ELR (cell line): Measurements from ENCODE around the gene ST3GAL4.

Source experiments
- DNase-seq: peaks from one replicate; pipeline ENCODE4 v3.0.0-alpha.2; 2015; ENCODE audit warnings: low read depth

ST3GAL4 gene

GRCh38 chr11:126331286-126331685 lies 24.2 kb upstream of the ST3GAL4 start:
- no peak for DNase-seq

GRCh38 chr11:126332221-126332711 lies 23.2 kb upstream of the ST3GAL4 start:
- DNase-seq, result peak; percentile 92

- no peak for DNase-seq
Measured at GRCh38 chr11:126333142-126333541, 22.3 kb upstream of the ST3GAL4 start.

- peak; percentile 74 for DNase-seq
Measured at GRCh38 chr11:126334659-126335462, 20.6 kb upstream of the ST3GAL4 start.

GRCh38 chr11:126335463-126335760 lies 20.1 kb upstream of the ST3GAL4 start:
- no peak for DNase-seq

GRCh38 chr11:126336138-126336541 lies 19.3 kb upstream of the ST3GAL4 start:
- DNase-seq, result no peak

GRCh38 chr11:126336671-126337101 lies 18.8 kb upstream of the ST3GAL4 start:
- peak; percentile 39 for DNase-seq

- no peak for DNase-seq
Measured at GRCh38 chr11:126337126-126337473, 18.4 kb upstream of the ST3GAL4 start.

- no peak for DNase-seq
Measured at GRCh38 chr11:126337474-126338241, 17.8 kb upstream of the ST3GAL4 start.

GRCh38 chr11:126338346-126339055 lies 17.0 kb upstream of the ST3GAL4 start:
- no peak for DNase-seq

GRCh38 chr11:126339073-126339862 lies 16.2 kb upstream of the ST3GAL4 start:
- no peak for DNase-seq

- DNase-seq, result no peak
Measured at GRCh38 chr11:126339863-126340434, 15.5 kb upstream of the ST3GAL4 start.

- peak; percentile 35 for DNase-seq
Measured at GRCh38 chr11:126340960-126341606, 14.4 kb upstream of the ST3GAL4 start.

- peak; percentile 94 for DNase-seq
Measured at GRCh38 chr11:126341760-126342161, 13.7 kb upstream of the ST3GAL4 start.

- no peak for DNase-seq
Measured at GRCh38 chr11:126343051-126343450, 12.4 kb upstream of the ST3GAL4 start.

- no peak for DNase-seq
Measured at GRCh38 chr11:126344141-126345080, 11.1 kb upstream of the ST3GAL4 start.

- no peak for DNase-seq
Measured at GRCh38 chr11:126345283-126345682, 10.2 kb upstream of the ST3GAL4 start.

- peak; percentile 69 for DNase-seq
Measured at GRCh38 chr11:126345759-126346585, 9.5 kb upstream of the ST3GAL4 start.

GRCh38 chr11:126346586-126346940 lies 8.9 kb upstream of the ST3GAL4 start:
- no peak for DNase-seq
